Osteocyte (in vitro differentiated cells): ENCODE measurements around the gene KLHL3. TPM values are rescaled to one million over a fixed set of nuclear protein-coding genes. Genes with fewer than 3 reads are reported as not detected.

Experiments
- DNase-seq: peaks from one replicate; pipeline ENCODE4 v3.0.0; 2021; ENCODE audit warnings: mixed read lengths; ENCODE audit not compliant: unreplicated experiment; ENCODE audit errors: extremely low spot score
- H3K27ac Mint-ChIP-seq: one replicate; pipeline ENCODE4 v1.8.0; 2021; ENCODE audit warnings: mild to moderate bottlenecking, mixed read lengths; ENCODE audit not compliant: unreplicated experiment
- H3K27me3 Mint-ChIP-seq: one replicate; pipeline ENCODE4 v1.8.0; 2021; ENCODE audit warnings: mixed read lengths; ENCODE audit not compliant: unreplicated experiment
- H3K36me3 Mint-ChIP-seq: one replicate; pipeline ENCODE4 v1.8.0; 2021; ENCODE audit warnings: mixed read lengths; ENCODE audit not compliant: unreplicated experiment
- H3K4me1 Mint-ChIP-seq: one replicate; pipeline ENCODE4 v1.8.0; 2021; ENCODE audit warnings: mixed read lengths; ENCODE audit not compliant: unreplicated experiment
- H3K4me3 Mint-ChIP-seq: one replicate; pipeline ENCODE4 v1.8.0; 2021; ENCODE audit warnings: mild to moderate bottlenecking, moderate library complexity, mixed read lengths; ENCODE audit not compliant: unreplicated experiment
- H3K9me3 Mint-ChIP-seq: one replicate; pipeline ENCODE4 v1.8.0; 2021; ENCODE audit warnings: mixed read lengths; ENCODE audit not compliant: unreplicated experiment
- total RNA-seq: library from RNA; stranded (reverse); gene quantifications from 2 replicates; pipeline ENCODE4 v1.2.1, GENCODE V29; 2021
- TF ChIP-seq, protein P1 (sequence below): fragments of 200-600 bp; sonication (generic); IDR thresholded peaks from 2 replicates; pipeline ENCODE4 v1.5.0; 2021; ENCODE audit warnings: antibody characterized with exemption, mild to moderate bottlenecking, moderate library complexity

Gene KLHL3
- total RNA-seq, 1 donor from 2014 or later, result 3.1 TPM

GRCh38 chr5:137734962-137735554 is 831 bp downstream of the KLHL3 start:
- Mint-ChIP-seq H3K27ac (no peak overlapping the region), H3K36me3 (peaks cover 3% of the 10 kb centered on the region)
- TF ChIP-seq, protein P1, sequence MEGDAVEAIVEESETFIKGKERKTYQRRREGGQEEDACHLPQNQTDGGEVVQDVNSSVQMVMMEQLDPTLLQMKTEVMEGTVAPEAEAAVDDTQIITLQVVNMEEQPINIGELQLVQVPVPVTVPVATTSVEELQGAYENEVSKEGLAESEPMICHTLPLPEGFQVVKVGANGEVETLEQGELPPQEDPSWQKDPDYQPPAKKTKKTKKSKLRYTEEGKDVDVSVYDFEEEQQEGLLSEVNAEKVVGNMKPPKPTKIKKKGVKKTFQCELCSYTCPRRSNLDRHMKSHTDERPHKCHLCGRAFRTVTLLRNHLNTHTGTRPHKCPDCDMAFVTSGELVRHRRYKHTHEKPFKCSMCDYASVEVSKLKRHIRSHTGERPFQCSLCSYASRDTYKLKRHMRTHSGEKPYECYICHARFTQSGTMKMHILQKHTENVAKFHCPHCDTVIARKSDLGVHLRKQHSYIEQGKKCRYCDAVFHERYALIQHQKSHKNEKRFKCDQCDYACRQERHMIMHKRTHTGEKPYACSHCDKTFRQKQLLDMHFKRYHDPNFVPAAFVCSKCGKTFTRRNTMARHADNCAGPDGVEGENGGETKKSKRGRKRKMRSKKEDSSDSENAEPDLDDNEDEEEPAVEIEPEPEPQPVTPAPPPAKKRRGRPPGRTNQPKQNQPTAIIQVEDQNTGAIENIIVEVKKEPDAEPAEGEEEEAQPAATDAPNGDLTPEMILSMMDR, result no peak

DNA sequence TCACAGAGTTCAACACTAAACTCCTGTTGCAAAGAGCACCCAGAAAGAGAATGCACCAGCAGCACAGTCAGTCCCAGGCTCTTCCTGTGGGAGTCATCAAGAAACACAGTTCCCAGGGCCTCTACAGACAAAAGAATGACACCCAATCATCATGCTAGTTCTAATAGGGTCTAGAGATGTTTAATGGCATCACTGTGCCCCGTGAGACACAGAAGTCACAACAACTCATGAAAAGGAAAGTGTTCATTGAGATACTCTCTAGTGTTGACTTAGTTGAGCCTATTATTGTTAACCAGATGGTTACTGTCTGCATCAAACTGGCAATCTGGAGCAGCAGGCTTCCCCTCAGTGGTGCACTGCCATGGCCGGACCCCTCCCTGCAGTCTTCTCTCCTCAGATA is 1.6 kb downstream of the KLHL3 start:
- Mint-ChIP-seq H3K4me3 (no peak overlapping the region), H3K27me3 (no peaks in the 10 kb centered on the region), H3K27ac (peak overlapping the region; percentile 4), H3K4me1 (peaks cover 3% of the 10 kb centered on the region), H3K36me3 (peaks cover 3% of the 10 kb centered on the region), H3K9me3 (peaks cover 6% of the 10 kb centered on the region)
- TF ChIP-seq, protein P1, result no peak
- no peak for DNase-seq

More at GRCh38 chr5:137734962-137735554, 831 bp downstream of the KLHL3 start:
- H3K27me3 Mint-ChIP-seq, result no peaks in the 10 kb centered on the region
- no peak for DNase-seq
- peaks cover 3% of the 10 kb centered on the region for H3K4me1 Mint-ChIP-seq
- peaks cover 6% of the 10 kb centered on the region for H3K9me3 Mint-ChIP-seq
- no peak overlapping the region for H3K4me3 Mint-ChIP-seq

GRCh38 chr5:137733922-137734321 is 2.0 kb downstream of the KLHL3 start:
- peaks cover 3% of the 10 kb centered on the region for H3K4me1 Mint-ChIP-seq
- no peak overlapping the region for H3K27ac Mint-ChIP-seq
- TF ChIP-seq, protein P1, result no peak
- no peak for DNase-seq
- H3K4me3 Mint-ChIP-seq, result no peak overlapping the region
- H3K27me3 Mint-ChIP-seq, result no peaks in the 10 kb centered on the region
- peaks cover 2% of the 10 kb centered on the region for H3K36me3 Mint-ChIP-seq
- peaks cover 6% of the 10 kb centered on the region for H3K9me3 Mint-ChIP-seq

DNA sequence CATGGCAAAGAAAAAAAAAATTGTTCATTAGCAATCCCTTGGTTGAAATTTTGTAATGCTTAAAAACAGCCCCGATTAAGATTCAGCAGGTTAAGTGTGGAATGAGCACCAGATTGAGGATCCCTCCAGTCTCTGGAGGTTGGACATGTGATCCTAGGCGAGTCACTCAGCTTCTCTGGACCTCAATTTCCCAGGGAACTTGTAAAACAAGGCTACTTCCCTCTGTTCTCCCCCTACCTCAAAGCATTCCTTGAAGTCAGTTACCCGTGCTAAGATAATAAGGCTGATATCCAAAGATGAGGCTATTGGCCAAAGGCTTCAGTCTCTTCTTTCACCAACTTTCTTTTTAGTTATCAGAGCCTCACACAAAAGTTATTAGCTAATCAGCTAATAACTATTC is 2.9 kb downstream of the KLHL3 start:
- no peaks in the 10 kb centered on the region for H3K27me3 Mint-ChIP-seq
- H3K27ac Mint-ChIP-seq, result no peak overlapping the region
- TF ChIP-seq, protein P1, result no peak
- no peak for DNase-seq
- H3K4me1 Mint-ChIP-seq, result peaks cover 3% of the 10 kb centered on the region
- H3K9me3 Mint-ChIP-seq, result peaks cover 4% of the 10 kb centered on the region
- H3K36me3 Mint-ChIP-seq, result peaks cover 1% of the 10 kb centered on the region
- no peak overlapping the region for H3K4me3 Mint-ChIP-seq

DNA sequence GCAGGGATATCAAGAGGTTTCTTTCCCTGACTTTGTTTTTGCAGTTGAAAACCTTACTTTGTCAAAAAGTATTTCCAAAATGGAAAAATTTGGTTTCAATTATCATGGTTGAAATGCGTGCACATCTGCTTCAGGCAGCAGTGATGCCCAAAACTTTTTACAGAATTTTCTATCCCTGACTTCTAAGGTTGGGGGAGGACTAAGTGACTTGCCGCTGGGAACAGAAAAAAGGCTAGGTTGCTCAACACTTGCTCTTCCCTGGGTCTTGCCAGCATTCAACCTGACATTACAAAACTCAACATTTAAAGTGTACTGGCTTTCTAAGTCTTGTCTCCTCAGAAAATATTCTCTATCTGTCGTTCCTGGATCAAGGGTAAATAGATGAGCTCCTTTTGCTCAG is 4.7 kb downstream of the KLHL3 start:
- Mint-ChIP-seq H3K27me3 (no peaks in the 10 kb centered on the region), H3K36me3 (no peaks in the 10 kb centered on the region), H3K27ac (no peak overlapping the region), H3K4me3 (no peak overlapping the region), H3K4me1 (peaks cover 3% of the 10 kb centered on the region), H3K9me3 (no peaks in the 10 kb centered on the region)
- TF ChIP-seq, protein P1, result no peak
- no peak for DNase-seq
